Fibroblast of mammary gland (primary cell): ENCODE data around the gene KCNF1.
A peak's percentile ranks its signal among the peaks of the same experiment; 100 is the strongest.

Experiments used
- DNase-seq: peaks from one replicate; pipeline ENCODE4 v3.0.0-alpha.2; 2010; ENCODE audit warnings: low read depth
- H3K4me3 ChIP-seq: 2 replicates; pipeline ENCODE4 v1.5.1; 2011; ENCODE audit warnings: low read depth, mild to moderate bottlenecking, low read length, moderate library complexity; ENCODE audit not compliant: control insufficient read depth
- TF ChIP-seq, protein P1 (sequence below): conservative IDR thresholded peaks from 2 replicates; pipeline ENCODE4 v1.5.1; 2011; ENCODE audit warnings: low read depth, low read length, inconsistent platforms; ENCODE audit not compliant: control insufficient read depth, insufficient read depth

The KCNF1 gene

DNA sequence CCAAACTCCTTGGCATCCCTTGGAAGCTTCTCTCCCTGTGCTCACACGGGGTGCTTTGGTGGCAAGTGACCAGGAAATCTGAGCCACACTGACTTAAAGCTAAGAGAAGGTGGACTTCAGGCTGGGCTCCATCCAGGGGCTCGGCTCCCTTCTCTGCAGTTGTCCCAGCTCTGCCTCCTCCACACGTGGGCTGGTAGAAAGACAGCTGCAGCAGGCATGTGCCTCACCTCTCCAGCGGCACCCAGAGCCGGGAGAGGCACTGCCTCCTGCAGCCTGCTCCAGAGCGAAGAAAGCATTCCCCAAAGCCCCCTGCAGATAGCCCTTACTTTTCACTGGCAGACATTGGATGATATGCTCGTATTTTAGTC, 11.3 kb downstream of the KCNF1 start:
- TF ChIP-seq, protein P1, sequence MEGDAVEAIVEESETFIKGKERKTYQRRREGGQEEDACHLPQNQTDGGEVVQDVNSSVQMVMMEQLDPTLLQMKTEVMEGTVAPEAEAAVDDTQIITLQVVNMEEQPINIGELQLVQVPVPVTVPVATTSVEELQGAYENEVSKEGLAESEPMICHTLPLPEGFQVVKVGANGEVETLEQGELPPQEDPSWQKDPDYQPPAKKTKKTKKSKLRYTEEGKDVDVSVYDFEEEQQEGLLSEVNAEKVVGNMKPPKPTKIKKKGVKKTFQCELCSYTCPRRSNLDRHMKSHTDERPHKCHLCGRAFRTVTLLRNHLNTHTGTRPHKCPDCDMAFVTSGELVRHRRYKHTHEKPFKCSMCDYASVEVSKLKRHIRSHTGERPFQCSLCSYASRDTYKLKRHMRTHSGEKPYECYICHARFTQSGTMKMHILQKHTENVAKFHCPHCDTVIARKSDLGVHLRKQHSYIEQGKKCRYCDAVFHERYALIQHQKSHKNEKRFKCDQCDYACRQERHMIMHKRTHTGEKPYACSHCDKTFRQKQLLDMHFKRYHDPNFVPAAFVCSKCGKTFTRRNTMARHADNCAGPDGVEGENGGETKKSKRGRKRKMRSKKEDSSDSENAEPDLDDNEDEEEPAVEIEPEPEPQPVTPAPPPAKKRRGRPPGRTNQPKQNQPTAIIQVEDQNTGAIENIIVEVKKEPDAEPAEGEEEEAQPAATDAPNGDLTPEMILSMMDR = no peak
- DNase-seq = no peak

DNA sequence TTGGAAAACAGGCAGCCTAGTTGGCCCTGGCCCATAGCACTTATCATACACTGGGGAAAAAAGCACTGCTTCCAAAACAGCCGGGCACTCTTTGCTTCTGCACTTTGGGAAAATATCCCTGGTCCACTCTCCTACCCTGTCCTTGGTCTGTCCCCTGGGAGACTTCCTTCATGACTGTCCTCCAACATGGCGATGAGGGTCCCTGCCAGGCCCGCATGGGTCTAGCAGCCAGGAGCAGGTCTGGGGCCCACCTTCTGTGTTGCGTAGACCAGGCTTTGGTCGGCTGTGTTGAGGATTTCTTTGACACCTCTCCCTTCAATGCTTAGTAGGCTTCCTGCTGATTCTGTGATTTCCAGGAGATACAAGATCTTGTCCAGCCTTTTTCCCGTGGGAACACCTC, 12.2 kb downstream of the KCNF1 start:
- TF ChIP-seq, protein P1 = no peak
- no peak for DNase-seq
- no peak overlapping the region for H3K4me3 ChIP-seq

More for the DNA sequence above, 11.3 kb downstream of the KCNF1 start:
- H3K4me3 ChIP-seq = no peak overlapping the region

DNA sequence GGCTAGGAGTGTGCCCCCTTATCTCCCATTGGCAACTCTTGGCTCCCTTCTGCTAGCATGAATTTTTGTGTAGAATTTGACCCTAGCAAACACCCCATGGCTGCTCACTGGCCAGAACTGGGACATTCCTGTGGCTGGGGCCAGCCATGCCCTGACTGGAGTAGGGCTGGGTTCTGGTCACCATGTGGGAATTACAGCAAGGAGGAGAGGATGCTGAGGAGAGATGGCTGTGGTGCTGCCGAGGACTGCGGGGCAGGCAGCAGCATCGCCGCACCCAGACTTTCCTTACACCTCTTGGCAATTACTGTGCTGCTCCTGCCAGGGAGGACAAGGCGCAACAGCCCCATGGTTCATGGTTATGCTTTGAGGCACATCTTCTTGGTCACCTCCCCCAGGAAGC, 12.7 kb downstream of the KCNF1 start:
- DNase-seq = no peak
- TF ChIP-seq, protein P1 = no peak
- H3K4me3 ChIP-seq = no peak overlapping the region

DNA sequence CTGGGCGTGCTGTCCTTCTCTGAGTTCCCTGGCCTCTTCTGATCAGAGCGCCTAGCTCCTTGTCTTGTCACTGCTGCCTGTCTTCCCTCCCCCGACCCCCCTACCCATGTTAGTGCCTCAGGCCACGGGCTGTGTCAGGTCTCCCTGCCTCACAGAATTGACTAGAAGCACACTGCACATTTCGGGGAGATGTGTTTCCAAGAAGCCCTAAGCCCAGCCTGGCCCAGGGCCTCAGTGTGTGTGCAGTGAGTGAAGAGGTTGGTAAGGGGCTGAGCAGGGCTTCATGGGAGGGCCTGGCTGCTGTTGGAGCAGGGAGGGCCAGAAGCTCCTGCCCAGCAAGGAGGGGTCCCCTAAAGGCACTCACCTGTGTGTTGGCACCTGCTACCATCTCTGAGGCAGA, 13.1 kb downstream of the KCNF1 start:
- no peak overlapping the region for H3K4me3 ChIP-seq
- TF ChIP-seq, protein P1 = no peak
- no peak for DNase-seq

DNA sequence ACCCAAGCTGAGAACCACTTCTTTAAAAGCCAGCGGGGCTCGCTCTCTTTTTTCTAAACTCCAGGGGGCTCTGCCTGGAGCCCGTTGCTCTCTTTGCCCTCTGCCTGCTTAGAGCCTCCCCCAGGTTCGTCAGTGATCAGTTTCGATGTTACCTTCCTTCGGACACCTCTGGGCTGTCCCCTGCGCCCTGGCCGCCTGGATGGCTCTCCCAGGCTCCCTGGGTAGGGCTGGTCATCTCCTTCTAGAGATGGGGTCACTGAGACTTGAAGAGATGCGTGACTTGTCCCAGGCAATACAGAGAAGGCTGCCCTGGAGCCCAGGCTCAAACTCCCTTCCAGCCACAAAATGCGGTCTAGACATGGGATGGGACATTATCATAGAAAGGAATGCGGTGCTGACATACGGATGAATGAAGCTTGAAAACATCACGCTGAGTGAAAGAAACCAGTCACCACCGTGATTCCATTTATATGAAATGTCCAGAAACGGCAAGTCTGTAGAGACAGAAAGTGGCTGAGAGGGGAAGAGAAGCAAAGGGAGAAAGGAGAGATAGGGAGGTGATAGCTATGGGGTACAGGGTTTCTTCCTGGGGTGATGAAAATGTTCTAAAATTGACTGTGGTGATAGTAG, 14.6 kb downstream of the KCNF1 start:
- H3K4me3 ChIP-seq = no peak overlapping the region
- DNase-seq = peak; percentile 42
- TF ChIP-seq, protein P1 = no peak

DNA sequence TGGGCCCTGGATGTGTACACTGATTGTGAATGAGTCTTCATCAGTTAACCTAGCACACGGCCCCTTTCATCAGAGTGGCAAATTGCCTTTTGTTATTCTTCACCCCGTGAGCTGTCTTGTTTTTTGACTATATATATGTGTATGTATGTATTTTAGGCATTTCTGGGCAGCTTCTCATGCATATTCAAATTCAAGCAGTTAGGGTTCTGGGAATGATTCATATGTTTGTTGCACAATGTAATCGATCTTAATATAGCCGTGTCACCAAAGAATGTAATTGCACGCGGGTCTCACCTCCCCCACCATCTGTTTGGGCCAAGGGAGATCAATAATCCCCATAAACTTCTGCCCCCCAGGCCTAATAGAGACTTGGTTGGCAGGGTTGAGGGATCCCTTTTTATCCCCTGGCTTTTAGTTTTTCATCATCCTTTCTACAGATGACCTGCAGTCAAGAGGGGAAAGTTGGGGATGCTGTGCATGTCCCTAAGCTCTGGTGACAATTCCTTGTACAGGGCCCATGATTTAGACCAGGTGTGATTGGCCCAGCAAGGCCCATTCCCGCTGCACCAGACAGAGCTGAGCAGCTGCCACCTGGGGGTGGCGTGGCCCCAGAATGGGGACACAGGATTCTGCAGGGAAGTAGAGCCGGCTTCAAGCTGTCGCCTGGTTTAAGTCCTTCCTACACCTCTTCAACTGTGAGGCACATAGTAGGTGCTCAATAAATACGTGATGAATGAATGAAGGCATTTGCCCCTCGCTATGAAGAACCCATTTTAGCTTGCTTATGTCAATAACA, 19.2 kb downstream of the KCNF1 start:
- DNase-seq = peak; percentile 76
- H3K4me3 ChIP-seq = no peak overlapping the region
- TF ChIP-seq, protein P1 = no peak
